ENCODE measurements around the gene SENP1.

SENP1 gene

DNA sequence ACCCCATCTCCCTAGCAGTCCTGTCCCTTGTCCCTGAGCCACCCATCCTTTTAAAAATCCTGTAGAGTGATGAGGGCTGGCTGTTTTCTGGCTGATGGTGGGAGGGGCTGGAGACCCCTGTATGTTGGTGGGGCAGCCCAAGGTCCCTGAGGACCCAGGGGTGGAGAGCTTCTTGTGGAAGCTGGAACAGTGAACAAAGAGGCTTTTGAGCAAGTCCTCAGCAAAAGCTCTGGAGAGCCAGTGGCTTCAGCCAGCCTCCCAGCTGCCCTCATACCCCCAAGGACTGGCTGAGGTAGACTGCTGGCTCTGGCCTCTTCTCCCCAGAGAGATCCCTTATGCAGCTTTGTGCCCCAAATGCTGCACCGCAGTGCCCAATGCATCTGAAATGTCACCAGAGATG lies 72.4 kb downstream of the SENP1 start:
- no peak for DNase-seq

DNA sequence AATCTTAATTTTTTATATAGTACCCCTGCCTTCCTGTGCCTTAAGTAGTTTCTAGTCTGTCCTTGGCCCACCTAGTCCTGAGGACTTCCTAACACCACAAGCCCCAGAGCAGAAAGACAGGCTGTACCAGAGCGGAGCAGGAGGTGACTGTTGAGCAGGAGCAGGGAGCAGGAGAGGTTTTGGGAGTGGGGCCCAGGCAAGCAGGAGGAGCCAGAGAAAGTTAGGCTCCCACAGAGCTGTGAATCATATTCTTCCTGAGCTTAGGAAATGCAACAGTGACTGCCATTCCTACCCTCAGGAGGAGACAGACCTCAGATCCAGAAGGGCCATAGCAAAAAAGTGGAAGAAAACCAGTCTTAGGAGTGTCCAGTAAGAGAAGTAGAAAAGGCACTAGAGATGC lies 73.3 kb downstream of the SENP1 start:
- DNase-seq, result no peak

DNA sequence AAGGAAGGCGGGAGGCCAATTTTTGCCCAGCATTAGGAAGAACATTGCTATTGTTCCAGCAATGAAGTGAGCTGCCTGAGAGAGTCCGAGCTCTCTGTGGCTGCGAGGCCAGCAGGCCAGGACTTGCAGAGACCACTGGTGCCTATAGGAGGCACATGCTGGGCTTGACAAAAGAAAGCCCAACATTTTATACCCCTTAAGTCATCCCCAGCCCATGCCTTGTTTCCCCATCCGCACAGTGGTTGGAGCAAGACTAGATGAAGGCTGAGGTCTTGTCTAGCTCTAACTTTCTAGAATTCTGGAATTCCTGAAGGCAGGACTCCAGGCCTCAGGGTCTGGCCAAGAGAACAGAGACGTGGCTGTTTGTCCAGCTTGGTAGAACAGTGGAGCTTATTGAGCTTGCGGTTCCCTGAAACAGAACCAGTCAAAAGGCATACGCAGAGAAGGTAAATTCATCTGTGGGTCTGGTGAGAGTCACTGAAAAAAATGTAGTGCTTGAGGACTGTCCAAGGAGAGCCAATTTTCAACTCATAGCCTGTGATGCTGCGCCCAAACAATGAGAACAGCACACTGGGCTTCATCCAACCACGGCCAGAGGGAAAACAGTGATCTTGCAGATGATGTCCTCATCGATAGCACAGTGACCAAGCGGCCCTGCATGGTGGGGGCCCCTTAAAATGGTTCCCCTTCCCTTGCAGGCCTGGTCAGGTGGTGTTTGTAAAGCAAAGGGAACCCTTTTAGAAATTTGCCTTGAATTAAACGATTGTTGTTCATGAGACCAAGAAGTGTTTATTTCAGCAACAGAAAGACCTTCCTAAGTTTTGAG lies 74.5 kb downstream of the SENP1 start:
- no peak for DNase-seq

DNA sequence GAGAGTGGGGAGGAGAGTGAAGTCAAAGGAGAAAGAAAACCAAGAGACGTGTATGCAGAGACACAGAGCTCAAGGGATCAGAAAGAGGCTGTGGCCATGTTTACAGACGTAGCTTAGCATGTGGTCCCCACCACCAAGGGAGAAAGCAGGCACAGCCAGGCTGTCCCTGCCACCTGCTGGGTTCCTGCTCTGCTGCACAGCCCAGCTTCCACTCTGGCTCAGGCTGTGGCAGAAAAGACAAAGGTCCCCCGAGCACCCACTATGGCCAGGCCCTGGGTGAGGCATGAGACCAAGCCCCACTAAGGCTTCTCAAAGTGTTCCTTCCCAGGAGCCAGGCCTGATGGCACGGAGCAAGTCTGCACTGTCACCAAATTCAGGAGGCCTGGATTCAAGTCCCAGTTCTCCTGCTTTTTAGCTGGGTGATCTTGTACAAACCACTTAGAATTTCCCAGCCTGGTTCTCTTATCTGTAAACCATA lies 75.7 kb downstream of the SENP1 start:
- no peak for DNase-seq

DNA sequence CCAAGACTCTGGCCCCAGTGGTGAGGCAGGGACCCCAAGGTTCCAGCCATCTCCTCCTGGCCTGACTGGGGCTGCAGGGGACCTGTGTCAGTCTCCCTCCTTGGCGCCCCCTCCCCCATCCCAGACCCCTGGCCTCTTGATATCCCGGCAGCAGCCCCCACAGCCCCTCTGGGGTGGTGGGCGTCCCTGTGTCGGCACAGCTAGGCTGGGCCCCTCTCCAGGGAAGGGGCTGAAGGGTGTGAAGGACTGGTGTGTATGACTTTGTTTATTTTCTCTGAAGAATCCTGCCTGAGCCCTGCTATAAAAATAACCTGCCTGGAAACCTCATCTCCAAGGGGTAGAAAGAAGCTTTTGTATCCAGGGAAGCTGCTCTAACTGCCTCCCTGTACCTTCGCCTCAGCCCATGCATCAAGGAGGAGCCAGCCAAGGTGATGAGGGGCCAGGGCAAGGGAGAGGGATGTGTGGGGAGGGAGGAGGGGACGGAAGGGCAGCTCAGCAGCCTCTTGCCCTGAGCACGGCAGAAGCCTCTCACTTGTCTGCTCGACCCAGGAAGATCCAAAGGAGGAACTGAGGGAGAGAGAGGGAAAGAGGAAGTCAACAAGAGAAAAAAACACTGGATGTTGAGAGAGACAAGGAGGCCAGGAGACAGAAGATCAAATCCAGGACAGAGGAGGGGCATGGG lies 76.2 kb downstream of the SENP1 start:
- no peak for DNase-seq

DNA sequence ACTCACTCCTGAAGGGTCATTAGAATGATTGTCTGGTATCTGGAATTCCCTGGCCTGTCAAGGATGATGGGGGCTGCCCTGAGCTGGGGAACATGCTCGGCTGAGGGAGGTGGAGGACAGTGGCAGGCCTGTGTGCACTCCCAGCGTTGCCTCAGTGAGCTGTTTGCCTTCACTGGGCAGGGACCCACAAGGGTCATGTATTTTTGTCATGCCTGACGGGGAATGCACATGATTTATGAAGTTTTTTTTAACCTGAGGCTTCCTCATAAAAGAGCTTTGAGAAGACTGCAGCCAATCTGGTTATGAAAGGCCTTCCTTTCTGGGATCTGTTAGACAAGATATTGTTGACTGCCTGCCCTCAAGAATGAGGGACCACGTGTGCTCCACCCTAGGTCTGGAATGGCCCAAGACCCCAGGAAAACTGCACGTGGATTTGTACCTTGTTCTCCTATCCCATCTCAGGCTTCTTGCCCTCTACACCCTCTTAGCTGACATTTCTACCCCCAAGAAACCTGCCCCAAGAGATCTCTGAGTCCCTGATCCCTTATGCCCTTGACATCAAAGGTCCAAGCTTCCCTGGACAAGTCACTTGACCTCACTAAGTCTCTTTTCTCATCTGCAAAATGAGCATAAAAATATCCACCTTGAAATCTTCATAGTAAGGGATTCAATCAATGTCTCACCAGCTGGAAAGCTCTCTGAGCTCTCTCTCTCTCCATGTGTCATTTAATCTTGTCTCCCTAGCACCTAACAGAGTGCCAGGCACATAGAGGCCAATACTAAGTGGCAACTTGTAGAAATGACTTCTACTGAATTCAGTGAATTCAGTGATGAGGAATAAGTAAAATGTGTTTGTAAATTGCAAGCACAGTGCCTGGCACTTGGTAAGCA lies 77.1 kb downstream of the SENP1 start:
- no peak for DNase-seq

DNA sequence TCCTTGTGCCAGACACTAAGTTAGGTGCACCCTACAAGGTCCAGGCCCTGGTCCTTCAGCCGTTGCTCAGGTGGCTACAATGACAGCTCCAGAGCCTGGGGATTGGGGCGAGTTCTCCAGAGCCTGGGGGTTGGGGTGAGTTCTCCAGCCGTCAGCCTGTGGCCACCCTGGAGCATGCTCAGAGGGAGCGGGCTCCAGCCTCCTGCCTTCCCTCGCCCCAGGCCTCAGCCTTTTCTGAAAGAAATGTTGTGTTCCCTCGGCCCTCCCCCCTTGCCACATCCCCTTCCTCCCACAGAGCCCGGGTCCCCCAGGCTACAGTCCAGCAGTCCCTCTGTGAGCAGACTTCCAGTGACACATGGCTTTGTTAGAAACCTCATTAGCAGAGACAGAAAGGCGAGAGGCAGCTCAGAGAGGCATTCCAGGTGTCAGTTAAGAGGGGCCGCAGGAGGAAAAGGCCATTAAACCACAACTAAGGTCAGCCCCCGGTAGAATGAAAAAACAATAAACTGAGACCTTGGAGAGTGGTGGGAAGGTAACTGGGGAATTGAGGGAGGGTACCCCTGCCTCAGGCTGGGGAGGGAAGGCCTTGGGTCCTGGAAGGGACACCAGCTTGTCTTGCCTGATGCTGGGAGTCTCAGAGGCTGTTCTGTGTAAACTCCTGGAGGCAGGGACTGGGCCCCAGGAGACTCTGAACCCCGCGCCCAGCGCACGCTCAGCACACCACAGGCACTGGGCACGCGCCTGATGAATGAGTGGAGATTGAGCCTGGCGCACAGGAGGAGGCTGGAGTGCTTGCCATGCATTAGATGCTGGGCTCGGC lies 78.5 kb downstream of the SENP1 start:
- no peak for DNase-seq

DNA sequence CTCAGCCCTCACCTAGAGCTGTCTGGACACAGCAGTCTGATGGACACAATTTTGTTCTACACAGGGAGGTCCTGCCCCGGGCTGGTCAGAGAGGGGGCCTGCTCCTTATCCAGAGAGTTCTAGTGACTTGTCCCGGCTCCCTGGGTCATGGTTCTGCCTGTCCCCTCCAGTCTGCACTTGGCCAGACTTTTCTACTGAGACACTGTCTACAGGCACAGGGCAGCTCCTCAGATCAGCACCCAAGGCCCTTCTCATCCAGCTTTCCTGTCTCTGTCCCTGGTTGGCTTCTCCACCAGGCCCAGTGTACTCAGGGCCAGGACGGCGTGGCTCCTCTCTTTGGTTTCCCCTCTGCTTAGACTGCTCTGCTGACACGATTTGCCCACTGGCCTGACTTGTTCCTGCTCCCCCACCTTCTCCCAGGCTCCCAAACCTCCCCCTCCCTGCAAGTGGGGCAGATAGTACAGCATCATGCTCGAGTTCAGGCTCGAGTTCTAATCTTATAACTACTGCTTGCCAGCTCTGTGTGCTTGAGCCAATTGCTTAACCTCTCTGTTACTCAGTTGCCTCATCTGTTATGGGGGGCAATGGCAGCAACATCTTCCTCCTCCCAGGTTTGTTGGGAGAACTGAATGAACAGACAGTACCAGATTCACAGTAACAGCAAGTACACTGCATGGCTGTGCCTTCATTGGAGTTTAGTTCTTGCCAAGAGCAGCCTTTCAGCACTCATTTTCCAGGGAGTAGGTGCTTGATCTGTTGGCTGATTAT lies 79.6 kb downstream of the SENP1 start:
- no peak for DNase-seq

DNA sequence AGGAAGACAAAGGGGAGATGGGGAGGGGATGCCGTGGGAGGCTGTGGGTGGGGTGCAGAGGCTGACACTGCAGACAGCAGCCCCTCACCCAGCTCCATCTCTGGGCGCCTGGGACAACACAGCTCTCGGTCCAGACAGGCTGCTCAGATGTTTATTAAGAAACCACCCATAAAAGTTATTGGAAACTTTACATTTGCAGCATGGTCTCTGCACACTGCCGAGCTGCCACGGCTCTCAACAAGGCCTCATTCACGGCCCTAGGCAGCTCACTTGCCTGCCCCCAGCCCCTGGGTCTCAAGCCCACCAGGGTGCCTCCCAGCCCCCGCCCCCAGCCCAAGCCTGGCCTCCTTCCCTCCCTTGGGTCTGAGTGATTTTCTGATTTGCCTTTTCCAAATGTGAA lies 80.6 kb downstream of the SENP1 start:
- no peak for DNase-seq

DNA sequence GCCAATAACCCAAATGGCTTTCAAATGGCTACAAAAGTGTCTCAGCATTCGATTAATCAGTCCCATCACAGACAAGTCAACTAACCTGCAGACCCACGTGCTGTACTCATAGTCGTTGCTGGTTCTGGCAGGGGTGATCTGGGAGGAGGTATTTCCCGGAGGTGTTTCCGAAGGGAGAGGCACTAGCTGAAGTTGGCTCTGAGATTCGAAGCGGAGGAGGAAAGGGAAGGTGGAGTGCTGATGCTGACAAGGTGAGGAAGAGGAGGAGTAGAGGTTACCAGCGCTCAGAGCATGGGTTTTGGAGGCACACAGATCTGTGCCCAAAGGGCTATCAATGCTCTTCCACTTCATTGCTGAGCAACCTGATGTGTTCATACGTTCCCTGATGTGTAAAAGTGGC lies 81.1 kb downstream of the SENP1 start:
- DNase-seq, result no peak

DNA sequence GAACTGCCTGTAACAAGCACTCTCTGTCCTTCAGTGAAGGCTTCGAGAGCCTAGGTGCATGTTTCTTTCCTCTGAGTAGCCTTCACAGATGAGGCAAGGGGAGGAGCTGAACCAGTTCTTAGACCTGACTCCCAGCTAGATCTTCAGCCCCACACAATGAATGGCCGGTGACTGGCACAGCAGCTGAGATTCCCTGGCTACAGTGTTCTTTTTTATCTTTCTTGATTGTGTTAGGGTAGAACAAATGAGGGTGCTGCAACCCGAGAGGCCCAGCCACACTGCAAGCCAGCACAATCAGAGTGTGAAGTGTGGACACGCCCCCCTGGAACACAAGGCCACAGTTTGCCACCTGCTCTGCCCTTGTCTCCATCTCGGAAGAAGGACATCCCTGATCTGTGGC lies 82.5 kb downstream of the SENP1 start:
- DNase-seq, result no peak

DNA sequence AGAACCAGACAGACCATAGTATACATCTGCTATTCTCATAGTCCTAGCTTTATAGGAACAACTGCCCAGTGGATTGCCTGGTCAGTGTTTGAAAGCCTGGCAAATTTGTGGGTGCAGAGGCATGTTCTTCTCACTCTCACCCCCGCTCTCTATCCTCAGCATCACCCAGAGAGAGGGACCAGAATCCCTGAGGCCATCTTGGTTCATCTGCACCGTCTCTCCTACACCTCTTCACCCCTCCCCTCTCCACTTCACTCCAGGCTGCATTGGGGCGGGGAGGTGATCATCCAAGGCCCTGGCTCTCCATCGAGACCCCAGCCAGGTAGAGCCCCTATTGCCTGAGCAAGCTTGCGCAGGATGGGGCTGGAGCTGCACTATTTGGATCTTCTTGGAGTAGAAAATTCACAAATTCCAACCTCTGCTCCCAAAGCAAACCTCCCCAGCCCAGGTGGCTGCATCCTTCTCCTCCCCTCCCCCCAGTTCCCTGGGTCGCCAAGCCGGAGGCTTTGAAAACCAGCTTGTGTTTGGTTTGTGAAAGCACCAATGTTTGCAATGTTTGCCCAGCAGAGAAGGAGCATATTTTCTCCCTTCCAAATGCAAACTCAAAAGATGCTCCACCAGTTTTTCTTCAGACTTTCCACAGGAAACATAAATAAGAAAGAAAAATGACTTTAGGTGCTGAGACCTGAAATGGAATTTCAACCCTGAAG lies 83.0 kb downstream of the SENP1 start:
- DNase-seq, result no peak

DNA sequence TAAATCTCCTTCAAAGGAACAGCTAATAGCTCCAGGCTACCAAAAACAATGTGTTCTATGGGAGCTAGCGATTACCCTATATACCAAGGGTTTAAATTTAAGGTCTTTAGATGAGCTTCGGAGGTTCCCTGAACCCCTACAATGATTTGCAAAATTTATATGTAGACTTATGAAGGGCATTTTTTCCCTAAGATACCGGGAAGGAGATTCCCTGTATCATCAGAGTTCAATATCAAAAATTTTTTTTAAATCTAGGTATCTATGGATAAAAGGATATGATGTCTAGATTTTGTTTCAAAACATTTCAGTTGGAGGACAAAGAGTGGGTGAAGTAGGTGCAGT lies 83.7 kb downstream of the SENP1 start:
- no peak for DNase-seq

DNA sequence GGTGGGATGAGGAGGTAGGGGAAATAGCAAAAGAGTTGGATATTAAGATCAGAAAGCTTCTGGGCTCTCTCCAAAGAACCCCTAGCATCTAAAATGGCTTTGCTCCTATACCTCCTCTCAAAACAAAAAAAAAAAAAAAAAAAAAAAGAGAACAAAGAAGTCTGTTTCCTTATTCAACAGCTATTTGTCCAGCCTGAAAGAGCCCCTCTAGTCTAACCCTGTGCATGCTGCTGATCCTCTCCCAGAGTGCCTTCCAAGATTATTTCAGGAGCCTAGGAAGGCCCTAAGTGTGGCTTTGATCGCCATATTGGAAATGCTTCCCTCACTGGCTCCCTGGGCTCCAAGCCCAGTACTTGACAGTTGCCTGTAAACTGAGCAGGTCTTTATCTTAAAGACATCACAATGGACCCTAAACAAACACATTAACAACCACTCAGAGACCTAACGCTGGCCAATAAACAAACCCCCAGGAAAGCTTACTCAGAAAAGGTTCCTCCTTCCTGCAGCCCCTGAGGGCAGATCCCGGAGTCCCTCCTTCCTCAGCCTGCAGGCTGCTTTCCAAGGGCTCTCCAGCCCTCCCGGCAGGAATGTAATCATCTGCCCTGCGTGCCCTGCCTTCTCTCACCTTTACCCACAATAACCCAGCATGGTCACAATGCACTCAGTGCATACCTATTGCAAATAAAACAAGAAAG lies 84.2 kb downstream of the SENP1 start:
- DNase-seq, result no peak

DNA sequence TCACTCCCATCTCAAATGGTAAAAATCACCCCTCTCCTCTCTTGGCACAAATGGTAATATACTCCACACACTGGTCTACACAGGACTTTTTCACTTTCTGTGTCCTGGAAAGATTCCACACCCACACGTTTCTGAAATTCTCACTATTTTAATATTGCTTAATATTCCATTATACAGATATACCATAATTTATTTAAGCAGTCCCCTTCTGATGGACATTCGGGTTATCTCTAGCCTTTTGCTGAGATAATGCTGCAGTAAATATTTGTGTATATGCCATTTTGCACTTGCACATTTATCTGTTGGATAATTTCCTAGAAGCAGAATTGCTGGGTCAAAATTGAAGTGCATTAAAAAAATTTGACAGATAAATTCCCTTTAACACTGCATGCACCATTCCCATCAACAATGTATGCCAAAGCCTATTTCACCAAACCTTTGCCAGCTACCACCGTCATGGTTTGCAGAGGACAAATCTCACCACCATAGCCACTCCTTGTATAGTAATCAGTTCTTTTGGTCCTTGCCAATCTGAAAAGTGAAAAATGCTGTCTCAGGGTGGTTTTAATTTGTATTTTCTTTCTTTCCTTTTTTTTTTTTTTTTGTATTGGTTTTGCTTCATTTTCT lies 86.1 kb downstream of the SENP1 start:
- DNase-seq, result no peak

DNA sequence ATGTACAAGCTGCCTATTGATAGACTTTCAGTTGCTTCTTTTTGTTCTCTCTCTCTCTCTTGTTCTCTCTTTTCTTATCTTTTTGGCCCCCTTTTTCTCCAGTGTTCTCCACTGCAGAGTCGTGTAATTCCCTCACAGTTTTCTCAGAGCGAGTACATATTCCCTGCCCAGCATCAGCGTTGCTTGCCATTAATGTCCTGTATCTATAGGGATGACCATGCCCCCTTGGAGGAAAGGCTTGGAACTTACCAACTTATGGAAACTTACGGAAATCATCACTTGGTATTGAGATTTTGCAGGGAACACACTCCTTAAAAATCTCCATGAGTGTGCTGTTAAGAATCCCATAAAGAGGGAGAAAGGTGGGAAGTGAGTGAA lies 87.3 kb downstream of the SENP1 start:
- DNase-seq, result no peak

DNA sequence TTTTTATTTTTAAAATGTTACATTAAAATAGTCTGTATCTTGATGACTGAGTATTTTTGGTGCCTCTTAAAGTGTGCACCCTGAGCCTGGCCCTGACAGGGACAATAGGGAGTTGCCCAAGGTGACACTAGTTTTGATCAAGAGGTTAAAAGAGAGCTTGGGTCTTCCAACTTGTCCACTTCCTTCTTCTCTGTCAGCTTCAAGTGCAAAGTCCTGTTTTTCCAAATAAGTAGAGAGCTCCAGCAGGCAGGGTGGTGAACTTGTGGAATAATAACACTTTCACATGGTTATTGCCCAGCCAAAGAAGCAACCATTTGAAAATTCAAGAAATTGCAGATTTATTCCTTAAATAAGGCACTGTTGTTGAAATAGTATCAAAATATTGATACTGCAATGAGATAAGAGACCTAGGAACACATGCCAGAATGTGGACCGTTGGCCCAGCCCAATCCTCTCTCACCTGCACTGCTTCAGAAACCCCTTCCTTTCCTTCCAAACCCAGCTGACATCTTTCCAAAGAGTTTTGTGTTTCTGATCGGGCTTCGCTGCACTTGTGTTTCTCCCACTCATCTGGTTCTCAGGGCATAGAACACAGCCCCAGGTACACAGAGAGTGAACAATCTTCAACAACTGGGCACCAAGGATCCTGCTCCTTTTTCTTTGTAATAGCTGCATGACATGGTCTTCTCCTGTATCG lies 87.8 kb downstream of the SENP1 start:
- no peak for DNase-seq

DNA sequence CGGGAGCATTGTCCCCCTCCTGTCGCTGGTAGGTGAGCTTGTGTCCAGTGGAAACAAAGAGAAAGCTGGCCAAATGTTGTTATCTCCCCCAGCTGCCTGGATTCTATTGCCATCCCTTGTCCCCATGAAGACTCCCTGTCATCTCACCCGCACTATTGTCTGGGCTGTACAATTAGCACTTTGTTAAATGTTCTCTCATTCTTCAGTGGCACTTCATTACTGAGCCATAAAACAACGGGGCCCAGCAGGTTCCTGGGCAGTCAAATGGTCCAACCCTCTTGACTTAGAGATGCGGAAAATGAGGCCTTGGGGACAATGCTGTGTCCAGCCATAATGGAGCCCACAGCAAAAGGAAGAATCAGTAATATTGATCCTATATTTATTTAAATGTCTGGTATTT lies 88.4 kb downstream of the SENP1 start:
- DNase-seq, result no peak

DNA sequence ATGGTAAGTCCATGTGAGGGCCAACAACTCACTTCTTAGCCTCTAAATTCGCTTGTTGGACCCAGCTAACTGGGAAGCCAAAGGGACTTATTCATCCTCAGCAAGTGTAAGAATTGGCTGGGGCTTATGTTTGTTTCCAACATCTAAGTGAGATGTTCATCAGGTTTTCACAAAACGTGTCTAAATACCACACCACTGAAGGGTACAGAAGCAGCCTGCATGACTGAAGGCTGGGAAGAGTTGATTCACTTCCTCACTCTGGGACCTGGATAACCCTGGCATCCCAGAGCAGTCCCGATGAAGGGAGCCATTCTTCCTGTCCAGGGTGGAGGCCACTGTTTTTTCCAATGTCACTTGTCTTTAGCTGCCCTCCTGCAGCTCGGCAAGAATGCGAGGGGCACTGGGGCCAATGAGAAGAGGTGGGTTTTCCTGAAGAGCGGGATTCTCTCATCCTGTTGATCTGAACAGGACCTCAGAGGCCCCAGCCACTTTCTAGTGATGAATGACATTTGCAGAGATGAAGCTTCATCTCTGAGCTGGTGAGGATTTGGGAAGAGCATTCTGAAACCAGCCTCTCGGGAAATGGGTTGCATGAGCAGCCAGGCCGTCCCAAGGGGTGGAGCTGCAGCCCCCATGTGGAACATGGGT lies 89.4 kb downstream of the SENP1 start:
- no peak for DNase-seq

Measured in T-helper 2 cell (primary cell).